Calu3 (cell line): ENCODE measurements around the gene TK2. TPM values are rescaled to one million over a fixed set of nuclear protein-coding genes. Genes with fewer than 3 reads are reported as not detected.

Source experiments
- BruUV-seq: library from RNA; stranded (reverse); fragments of 400-500 nt; replicated peaks from 2 replicates; lab custom pipeline; 2021; lab: Mats Ljungman, UMichigan
- CTCF ChIA-PET: fragments of 300-600 bp; sonication (Branson Sonifier 250); formaldehyde crosslinking; loops from one replicate; lab custom pipeline; 2022; ENCODE audit warnings: antibody characterized with exemption; lab: Charles Lee
- DNase-seq: peaks from one replicate; pipeline ENCODE4 v3.0.0; 2022
- H3K27ac Mint-ChIP-seq: one replicate; pipeline ENCODE4 v1.8.0; 2022; ENCODE audit warnings: mixed read lengths; ENCODE audit not compliant: unreplicated experiment
- H3K27me3 Mint-ChIP-seq: one replicate; pipeline ENCODE4 v1.8.0; 2022; ENCODE audit warnings: mixed read lengths; ENCODE audit not compliant: unreplicated experiment
- H3K36me3 Mint-ChIP-seq: one replicate; pipeline ENCODE4 v1.8.0; 2022; ENCODE audit warnings: mild to moderate bottlenecking, moderate library complexity, mixed read lengths; ENCODE audit not compliant: insufficient read depth, unreplicated experiment
- H3K4me1 Mint-ChIP-seq: one replicate; pipeline ENCODE4 v1.8.0; 2022; ENCODE audit warnings: mild to moderate bottlenecking, low read depth, mixed read lengths; ENCODE audit not compliant: unreplicated experiment
- H3K4me3 Mint-ChIP-seq: one replicate; pipeline ENCODE4 v1.8.0; 2022; ENCODE audit warnings: mild to moderate bottlenecking, low read depth, moderate library complexity, mixed read lengths; ENCODE audit not compliant: unreplicated experiment
- H3K9me3 Mint-ChIP-seq: one replicate; pipeline ENCODE4 v1.8.0; 2022; ENCODE audit warnings: low read depth, mixed read lengths; ENCODE audit not compliant: unreplicated experiment
- CTCF ChIP-seq: fragments of 200-600 bp; IDR thresholded peaks from one replicate; pipeline ENCODE4 v1.8.0; 2022; ENCODE audit warnings: antibody characterized with exemption; ENCODE audit not compliant: unreplicated experiment
- intact Hi-C: fragments of 100-400 bp; cut with micrococcal nuclease; formaldehyde crosslinking; loops from one replicate; pipeline ENCODE4 v1.10.0; 2022; ENCODE audit not compliant: unreplicated experiment
- total RNA-seq: library from RNA; stranded (reverse); gene quantifications from 2 replicates; pipeline ENCODE4 v1.2.3, GENCODE V29; 2022

Gene TK2
- total RNA-seq, 1 experiment from 2014 or later: 53.2 TPM

GRCh38 chr16:66458292-66458691, 91.6 kb downstream of the TK2 start:
- Mint-ChIP-seq H3K27ac (no peak overlapping the region), H3K36me3 (no peaks in the 10 kb centered on the region), H3K27me3 (peaks cover 68% of the 10 kb centered on the region), H3K9me3 (no peaks in the 10 kb centered on the region), H3K4me3 (no peak overlapping the region), H3K4me1 (no peaks in the 10 kb centered on the region)
- no TSS peak for BruUV-seq
- no peak for DNase-seq
- CTCF ChIA-PET: no interaction called here
- intact Hi-C loops: no loop called here
- TF ChIP-seq CTCF: no peak

Other genes starting within 250 kb of the TK2 start
- gene CDH5, start 183.4 kb downstream of the TK2 start, total RNA-seq: not detected in 2 replicates
- 1.7 and 3.1 TPM in 2 replicates for gene BEAN1, start 122.8 kb downstream of the TK2 start, total RNA-seq
- gene CKLF, start 2.5 kb upstream of the TK2 start, total RNA-seq: 217 and 293 TPM in 2 replicates
- gene CMTM1, start 16.3 kb upstream of the TK2 start, total RNA-seq: 48.4 and 72.1 TPM in 2 replicates
- 0.92 and 0.95 TPM in 2 replicates for gene CMTM2, start 29.3 kb upstream of the TK2 start, total RNA-seq
- gene CMTM3, start 54.6 kb upstream of the TK2 start, total RNA-seq: 18.4 and 33.6 TPM in 2 replicates
- 79.6 and 110 TPM in 2 replicates for gene CMTM4, start 146.6 kb upstream of the TK2 start, total RNA-seq
- gene DYNC1LI2, start 201.5 kb upstream of the TK2 start, total RNA-seq: 152 and 163 TPM in 2 replicates